Upper lobe of left lung (tissue), 4 donors: ENCODE results near the gene CHKB.

Experiments
- EP300 ChIP-seq, 4 donors: sonication (generic); formaldehyde crosslinking; IDR thresholded peaks; one replicate each; pipeline ENCODE4 v1.5.1; 2017; ENCODE audit warnings: antibody characterized with exemption in 4 of 4, control low read depth in 2 of 4
- POLR2A ChIP-seq, 4 donors: fragments of 450-650 bp; IDR thresholded peaks; one replicate each; pipeline ENCODE4 v1.5.1; 2016 to 2017; ENCODE audit warnings: antibody characterized with exemption in 4 of 4, mild to moderate bottlenecking in 2 of 4
- POLR2AphosphoS5 ChIP-seq, 2 donors: sonication (generic); formaldehyde crosslinking; IDR thresholded peaks; one replicate each; pipeline ENCODE4 v1.5.1; 2017; ENCODE audit warnings: antibody characterized with exemption in 2 of 2
- TF ChIP-seq, protein P1 (sequence below), 6 experiments: fragments of 450-650 bp in 4 of 6; fragments of 200-600 bp in 2 of 6; sonication (generic) in 2 of 6; IDR thresholded peaks; one replicate each; pipeline ENCODE4 v1.5.1; 2016 to 2019; ENCODE audit warnings: antibody characterized with exemption in 6 of 6

GRCh38 chr22:50572965-50573364 lies 9.7 kb downstream of the CHKB start:
- TF ChIP-seq, protein P1, sequence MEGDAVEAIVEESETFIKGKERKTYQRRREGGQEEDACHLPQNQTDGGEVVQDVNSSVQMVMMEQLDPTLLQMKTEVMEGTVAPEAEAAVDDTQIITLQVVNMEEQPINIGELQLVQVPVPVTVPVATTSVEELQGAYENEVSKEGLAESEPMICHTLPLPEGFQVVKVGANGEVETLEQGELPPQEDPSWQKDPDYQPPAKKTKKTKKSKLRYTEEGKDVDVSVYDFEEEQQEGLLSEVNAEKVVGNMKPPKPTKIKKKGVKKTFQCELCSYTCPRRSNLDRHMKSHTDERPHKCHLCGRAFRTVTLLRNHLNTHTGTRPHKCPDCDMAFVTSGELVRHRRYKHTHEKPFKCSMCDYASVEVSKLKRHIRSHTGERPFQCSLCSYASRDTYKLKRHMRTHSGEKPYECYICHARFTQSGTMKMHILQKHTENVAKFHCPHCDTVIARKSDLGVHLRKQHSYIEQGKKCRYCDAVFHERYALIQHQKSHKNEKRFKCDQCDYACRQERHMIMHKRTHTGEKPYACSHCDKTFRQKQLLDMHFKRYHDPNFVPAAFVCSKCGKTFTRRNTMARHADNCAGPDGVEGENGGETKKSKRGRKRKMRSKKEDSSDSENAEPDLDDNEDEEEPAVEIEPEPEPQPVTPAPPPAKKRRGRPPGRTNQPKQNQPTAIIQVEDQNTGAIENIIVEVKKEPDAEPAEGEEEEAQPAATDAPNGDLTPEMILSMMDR (IDR thresholded peaks at IDR 0.05), result no peak
- no peak for TF ChIP-seq POLR2A (IDR thresholded peaks at IDR 0.05)
- no peak for TF ChIP-seq EP300 (IDR thresholded peaks at IDR 0.05)
- TF ChIP-seq POLR2AphosphoS5 (IDR thresholded peaks at IDR 0.05), result no peak
